ENCODE results near the gene NTM. TPM values are rescaled to one million over a fixed set of nuclear protein-coding genes. Genes with fewer than 3 reads are reported as not detected.

NTM gene
- total and polyA plus RNA-seq, 2 of the 8 experiments (the other 6 are each of a cell fraction or from before 2014, with no cell fraction given), result 13.4 to 20.0 TPM

DNA sequence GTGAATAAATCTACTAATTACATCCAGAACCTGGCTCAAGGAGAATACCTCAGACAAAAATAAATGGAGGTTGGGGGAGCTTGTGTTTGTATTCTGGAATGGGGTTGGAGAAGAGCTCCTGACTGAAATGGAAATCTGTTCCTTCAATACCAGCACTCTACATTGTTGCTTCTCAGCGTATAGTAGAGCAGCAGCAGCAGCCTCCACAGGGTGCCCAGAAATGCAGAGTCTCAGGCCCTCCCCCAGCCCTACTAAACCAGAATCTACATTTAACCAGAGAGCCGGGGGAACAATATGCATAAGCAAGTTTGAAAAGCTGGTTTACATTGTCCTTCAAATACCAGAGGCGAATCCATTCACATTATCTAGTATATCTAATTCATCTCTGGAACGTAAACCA, 474.8 kb downstream of the NTM start:
- H2BK15ac ChIP-seq (ENCODE audit: low read length), result no peak overlapping the region
- peaks cover 0 to 13% (median 2%) of the 10 kb centered on the region in 4 experiments; a peak in 3 of 7 replicates for H3K4me1 ChIP-seq (replicated peaks in 1 of 4; ENCODE audit: control insufficient read depth in 3 of 4, insufficient read depth in 4 of 4, low read length in 3 of 4)
- no peak overlapping the region for H2BK120ac ChIP-seq (replicated peaks; ENCODE audit: low read depth, low read length)
- H3K9ac ChIP-seq (replicated peaks in 1 of 4; ENCODE audit: extremely low read depth in 1 of 4, low read depth in 3 of 4, low read length in 3 of 4), result no peak overlapping the region
- no peaks in the 10 kb centered on the region for H3K27me3 ChIP-seq (replicated peaks in 1 of 4; ENCODE audit: control insufficient read depth in 3 of 4, extremely low read depth in 1 of 4, insufficient read depth in 3 of 4, low read length in 3 of 4)
- H2BK5ac ChIP-seq (ENCODE audit: low read depth, low read length), result no peak overlapping the region
- no peak overlapping the region for H2BK20ac ChIP-seq (ENCODE audit: low read length)
- no peak overlapping the region for H2BK12ac ChIP-seq (ENCODE audit: low read depth, low read length)
- CTCF ChIA-PET (ENCODE audit: partially characterized antibody), result interaction anchor here (1.4 to 1.8 kb wide), 4 partner anchors 16 to 97 kb away, joined by 3 to 9 read pairs (median 5); no protein-coding TSS in a partner anchor
- peak overlapping the region; percentile 75 for H4K5ac ChIP-seq (ENCODE audit: insufficient read length, low read depth, low read length)
- no peak overlapping the region for H3K14ac ChIP-seq (ENCODE audit: insufficient read length)
- no peaks in the 10 kb centered on the region for H3K23me2 ChIP-seq (ENCODE audit: low read depth, low read length)
- no peak overlapping the region for H2AK5ac ChIP-seq (ENCODE audit: low read depth, low read length)
- H3K79me1 ChIP-seq (ENCODE audit: low read depth, low read length), result no peaks in the 10 kb centered on the region
- no peak overlapping the region for H2AFZ ChIP-seq (ENCODE audit: low read length)
- H3K4ac ChIP-seq (replicated peaks; ENCODE audit: insufficient read length, low read depth, low read length), result no peak overlapping the region
- no peak overlapping the region for H3K56ac ChIP-seq (replicated peaks; ENCODE audit: insufficient read length, low read depth, low read length)
- no peaks in the 10 kb centered on the region for H4K20me1 ChIP-seq (replicated peaks in 1 of 2; ENCODE audit: control insufficient read depth in 1 of 2, insufficient read depth in 2 of 2, low read length in 2 of 2)
- H3K4me2 ChIP-seq (ENCODE audit: insufficient read depth in 1 of 2, low read depth in 2 of 2, low read length in 2 of 2), result peak overlapping the region; percentile 31 to 45; a peak in 1 of 4 replicates
- H3K18ac ChIP-seq (ENCODE audit: extremely low read depth, low read length), result no peak overlapping the region
- no peak overlapping the region for H4K8ac ChIP-seq (ENCODE audit: extremely low read depth, insufficient read depth, low read length)
- DNase-seq (ENCODE audit: low read depth in 1 of 2, low spot score in 2 of 2) (peak; percentile 46 to 63), FAIRE-seq (peak; percentile 50)
- no peak overlapping the region for H3K23ac ChIP-seq (ENCODE audit: insufficient read length)
- no peaks in the 10 kb centered on the region for H3K79me2 ChIP-seq (ENCODE audit: control insufficient read depth in 1 of 2, insufficient read depth in 2 of 2, low read length in 2 of 2)
- POLR2A ChIA-PET (ENCODE audit: partially characterized antibody), result interaction anchor here (0.6 kb wide), 1 partner anchor 77 kb away, joined by 3 read pairs; no protein-coding TSS in a partner anchor
- H3K27ac ChIP-seq (ENCODE audit: low read depth, low read length), result no peak overlapping the region
- peak overlapping the region in 1 of 4 experiments; percentile 35; a peak in 1 of 8 replicates for H3K4me3 ChIP-seq (ENCODE audit: extremely low read depth in 1 of 4, insufficient read depth in 2 of 4, low read depth in 3 of 4, low read length in 4 of 4)
- H4K91ac ChIP-seq (replicated peaks; ENCODE audit: insufficient read length, low read length), result no peak overlapping the region
- H3K36me3 ChIP-seq (ENCODE audit: control insufficient read depth in 2 of 4, insufficient read depth in 4 of 4, low read length in 3 of 4), result no peaks in the 10 kb centered on the region; a peak in 1 of 8 replicates
- no peaks in the 10 kb centered on the region for H3K9me3 ChIP-seq (ENCODE audit: insufficient read depth in 2 of 2, low read depth in 1 of 2, low read length in 1 of 2)
- WGBS, 2 experiments (ENCODE audit: extremely low coverage in 1 of 2, insufficient coverage in 1 of 2, insufficient read length in 1 of 2, insufficient replicate concordance in 2 of 2, low coverage in 1 of 2, low lambda C conversion rate in 2 of 2, missing lambda C conversion rate in 1 of 2), result 10% methylated on average over 4 of the region's 4 CpGs; no CpG with 5 or more reads in 1 of the 2 experiments
- peak; percentile 18; the same call in 1 of the 2 replicates for TF ChIP-seq TEAD4 (IDR thresholded peaks at IDR 0.05; ENCODE audit: low read depth, low read length)
- TF ChIP-seq FOSL1 (IDR thresholded peaks at IDR 0.05; ENCODE audit: insufficient read depth, low read depth, low read length), result no peak
- no peak for TF ChIP-seq SIRT6 (IDR thresholded peaks at IDR 0.05; ENCODE audit: low read length)
- TF ChIP-seq EP300 (IDR thresholded peaks at IDR 0.05; ENCODE audit: borderline replicate concordance in 1 of 2, low read depth in 2 of 2, low read length in 2 of 2), result no peak
- TF ChIP-seq HDAC2 (IDR thresholded peaks at IDR 0.05; ENCODE audit: borderline replicate concordance in 1 of 2, low read depth in 2 of 2, low read length in 2 of 2), result peak in 1 of 2 experiments; percentile 82; a peak in 1 of 4 replicates
- TF ChIP-seq, protein P1, sequence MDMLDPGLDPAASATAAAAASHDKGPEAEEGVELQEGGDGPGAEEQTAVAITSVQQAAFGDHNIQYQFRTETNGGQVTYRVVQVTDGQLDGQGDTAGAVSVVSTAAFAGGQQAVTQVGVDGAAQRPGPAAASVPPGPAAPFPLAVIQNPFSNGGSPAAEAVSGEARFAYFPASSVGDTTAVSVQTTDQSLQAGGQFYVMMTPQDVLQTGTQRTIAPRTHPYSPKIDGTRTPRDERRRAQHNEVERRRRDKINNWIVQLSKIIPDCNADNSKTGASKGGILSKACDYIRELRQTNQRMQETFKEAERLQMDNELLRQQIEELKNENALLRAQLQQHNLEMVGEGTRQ (IDR thresholded peaks at IDR 0.05; ENCODE audit: low read length), result no peak
- no peak for TF ChIP-seq ASH2L (IDR thresholded peaks at IDR 0.05; ENCODE audit: low read length)
- TF ChIP-seq HDAC6 (IDR thresholded peaks at IDR 0.05; ENCODE audit: low read depth, low read length), result no peak
- TF ChIP-seq CBX8 (IDR thresholded peaks at IDR 0.05; ENCODE audit: borderline replicate concordance, low read depth, low read length), result no peak
